ENCODE measurements around the gene C9orf40.

- TF ChIP-seq EZH2 (IDR thresholded peaks at IDR 0.05; ENCODE audit: insufficient read depth, poor library complexity, severe bottlenecking): no peak
- TF ChIP-seq EZH2phosphoT487 (IDR thresholded peaks at IDR 0.05; ENCODE audit: insufficient read depth, low read depth): no peak
Observed at GRCh38 chr9:74953235-74953751, 581 bp upstream of the C9orf40 start.

Measured in GM23248 (cell line).